Vagina (tissue), 2 donors: ENCODE measurements around the gene PMIS2. TPM values are rescaled to one million over a fixed set of nuclear protein-coding genes. Genes with fewer than 3 reads are reported as not detected.

Experiments used
- DNase-seq, 2 donors: peaks; one replicate each; pipeline ENCODE4 v3.0.0-alpha.2; 2017; ENCODE audit errors: extremely low spot score in 2 of 2
- H3K27ac ChIP-seq: fragments of 200-600 bp; sonication (generic); one replicate; pipeline ENCODE4 v1.5.1; 2019
- H3K27me3 ChIP-seq: fragments of 200-600 bp; sonication (generic); one replicate; pipeline ENCODE4 v1.5.1; 2019
- H3K36me3 ChIP-seq, 2 donors: fragments of 200-600 bp; sonication (generic); one replicate each; pipeline ENCODE4 v1.5.1; 2017 to 2019
- H3K4me1 ChIP-seq: fragments of 200-600 bp; sonication (generic); one replicate; pipeline ENCODE4 v1.5.1; 2019
- H3K4me3 ChIP-seq, 2 donors: fragments of 200-600 bp; sonication (generic); 1 replicate in 1 of 2; 2 replicates in 1 of 2; pipeline ENCODE4 v1.5.1; 2016 to 2019
- H3K9me3 ChIP-seq: fragments of 200-600 bp; sonication (generic); one replicate; pipeline ENCODE4 v1.5.1; 2019
- POLR2A ChIP-seq, 2 donors: fragments of 450-650 bp; IDR thresholded peaks; one replicate each; pipeline ENCODE4 v1.6.1; 2017; ENCODE audit warnings: antibody characterized with exemption in 2 of 2, mild to moderate bottlenecking in 2 of 2, moderate library complexity in 2 of 2
- POLR2AphosphoS5 ChIP-seq, 2 donors: sonication (generic); formaldehyde crosslinking; IDR thresholded peaks; one replicate each; pipeline ENCODE4 v1.9.0; 2017; ENCODE audit warnings: antibody characterized with exemption in 2 of 2, mild to moderate bottlenecking in 2 of 2, low read depth in 1 of 2; ENCODE audit not compliant: insufficient read depth in 1 of 2
- intact Hi-C: fragments of 100-400 bp; cut with DNase I; formaldehyde crosslinking; loops from one replicate; pipeline ENCODE4 v1.15.1; 2023
- total RNA-seq: library from RNA; depleted of rRNA; stranded (reverse); fragments of >200 nt; gene quantifications from one replicate; pipeline ENCODE4 v1.2.3, GENCODE V29; 2016
- TF ChIP-seq, protein P1 (sequence below), 3 experiments: fragments of 450-650 bp in 2 of 3; fragments of 200-600 bp in 1 of 3; sonication (generic) in 1 of 3; IDR thresholded peaks; one replicate each; pipeline ENCODE4 v1.5.1; 2017 to 2019; ENCODE audit warnings: antibody characterized with exemption in 3 of 3, mild to moderate bottlenecking in 2 of 3, moderate library complexity in 2 of 3

The PMIS2 gene
- total RNA-seq, 1 donor from 2014 or later, result not detected

DNA sequence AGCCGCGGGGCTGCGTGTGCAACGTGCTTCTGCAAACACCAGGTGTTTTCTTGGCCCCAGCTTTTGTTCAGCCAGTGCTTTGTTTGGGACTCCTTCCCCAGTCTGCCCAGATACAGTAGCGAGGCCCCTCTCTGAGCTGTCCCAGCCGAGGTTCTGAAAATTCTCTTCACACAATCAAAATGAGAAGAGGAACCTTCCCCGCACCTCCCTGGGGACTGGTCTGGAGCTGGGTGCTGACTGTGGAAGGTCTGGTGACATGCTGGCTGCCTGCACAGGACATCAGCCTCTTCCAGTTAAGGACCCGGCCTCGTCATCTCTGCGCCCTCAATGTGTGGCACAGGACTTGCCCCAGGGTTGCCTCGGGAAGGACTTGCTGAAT, 26.7 kb upstream of the PMIS2 start:
- Histone ChIP-seq H3K4me3 (no peak overlapping the region), H3K27ac (no peak overlapping the region), H3K27me3 (no peaks in the 10 kb centered on the region), H3K4me1 (peaks cover 13% of the 10 kb centered on the region), H3K36me3 (no peaks in the 10 kb centered on the region), H3K9me3 (no peaks in the 10 kb centered on the region)
- no peak for DNase-seq
- intact Hi-C loops, result no loop called here
- TF ChIP-seq, protein P1, sequence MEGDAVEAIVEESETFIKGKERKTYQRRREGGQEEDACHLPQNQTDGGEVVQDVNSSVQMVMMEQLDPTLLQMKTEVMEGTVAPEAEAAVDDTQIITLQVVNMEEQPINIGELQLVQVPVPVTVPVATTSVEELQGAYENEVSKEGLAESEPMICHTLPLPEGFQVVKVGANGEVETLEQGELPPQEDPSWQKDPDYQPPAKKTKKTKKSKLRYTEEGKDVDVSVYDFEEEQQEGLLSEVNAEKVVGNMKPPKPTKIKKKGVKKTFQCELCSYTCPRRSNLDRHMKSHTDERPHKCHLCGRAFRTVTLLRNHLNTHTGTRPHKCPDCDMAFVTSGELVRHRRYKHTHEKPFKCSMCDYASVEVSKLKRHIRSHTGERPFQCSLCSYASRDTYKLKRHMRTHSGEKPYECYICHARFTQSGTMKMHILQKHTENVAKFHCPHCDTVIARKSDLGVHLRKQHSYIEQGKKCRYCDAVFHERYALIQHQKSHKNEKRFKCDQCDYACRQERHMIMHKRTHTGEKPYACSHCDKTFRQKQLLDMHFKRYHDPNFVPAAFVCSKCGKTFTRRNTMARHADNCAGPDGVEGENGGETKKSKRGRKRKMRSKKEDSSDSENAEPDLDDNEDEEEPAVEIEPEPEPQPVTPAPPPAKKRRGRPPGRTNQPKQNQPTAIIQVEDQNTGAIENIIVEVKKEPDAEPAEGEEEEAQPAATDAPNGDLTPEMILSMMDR (IDR thresholded peaks at IDR 0.05), result no peak
- no peak for TF ChIP-seq POLR2A (IDR thresholded peaks at IDR 0.05)
- no peak for TF ChIP-seq POLR2AphosphoS5 (IDR thresholded peaks at IDR 0.05; ENCODE audit: insufficient read depth in 1 of 2, low read depth in 1 of 2)

DNA sequence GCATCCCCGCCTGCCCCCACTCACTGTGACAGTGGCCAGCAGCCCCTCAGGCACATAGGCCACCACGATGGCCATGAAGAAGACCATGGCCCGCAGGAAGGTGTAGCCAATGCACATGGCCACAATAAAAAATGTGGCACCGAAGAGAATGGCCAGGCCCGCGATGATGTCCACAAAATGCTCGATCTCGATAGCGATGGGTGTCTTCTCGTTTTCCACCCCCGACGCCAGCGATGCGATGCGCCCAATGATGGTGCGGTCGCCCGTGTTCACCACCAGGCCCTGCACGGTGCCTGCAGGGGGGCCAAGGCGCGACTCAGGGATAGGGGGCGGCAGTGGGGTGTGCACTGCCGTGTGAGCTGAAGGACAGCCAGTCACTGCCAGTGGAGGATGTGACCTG, 26.2 kb upstream of the PMIS2 start:
- TF ChIP-seq POLR2AphosphoS5 (IDR thresholded peaks at IDR 0.05; ENCODE audit: insufficient read depth in 1 of 2, low read depth in 1 of 2) (no peak), POLR2A (IDR thresholded peaks at IDR 0.05) (no peak)
- TF ChIP-seq, protein P1 (IDR thresholded peaks at IDR 0.05), result no peak
- Histone ChIP-seq H3K27me3 (no peaks in the 10 kb centered on the region), H3K4me1 (peaks cover 13% of the 10 kb centered on the region), H3K9me3 (no peaks in the 10 kb centered on the region), H3K27ac (no peak overlapping the region), H3K36me3 (no peaks in the 10 kb centered on the region), H3K4me3 (no peak overlapping the region)
- intact Hi-C loops, result no loop called here
- DNase-seq, result no peak

DNA sequence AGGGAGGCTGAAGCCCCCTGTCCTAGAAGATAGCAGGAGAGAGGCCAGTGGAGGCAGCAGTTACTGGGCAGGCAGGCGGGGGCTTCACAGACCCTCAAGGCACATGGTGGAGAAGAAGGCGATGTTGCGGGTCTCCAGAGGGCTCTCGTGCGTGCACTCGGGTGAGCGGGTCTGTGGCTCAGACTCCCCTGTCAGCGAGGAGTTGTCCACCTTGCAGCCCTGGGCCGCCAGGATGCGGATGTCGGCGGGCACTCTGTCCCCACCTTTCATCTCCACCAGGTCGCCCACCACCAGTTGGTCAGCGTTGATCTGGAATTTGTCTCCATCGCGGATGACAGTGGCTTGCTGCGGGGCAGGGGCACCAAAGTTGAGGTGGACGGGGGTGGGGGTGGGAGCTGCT, 25.7 kb upstream of the PMIS2 start:
- TF ChIP-seq, protein P1 (IDR thresholded peaks at IDR 0.05), result no peak
- TF ChIP-seq POLR2AphosphoS5 (IDR thresholded peaks at IDR 0.05; ENCODE audit: insufficient read depth in 1 of 2, low read depth in 1 of 2) (no peak), POLR2A (IDR thresholded peaks at IDR 0.05) (no peak)
- peaks cover 13% of the 10 kb centered on the region for H3K4me1 ChIP-seq
- no peaks in the 10 kb centered on the region for H3K27me3 ChIP-seq
- no peaks in the 10 kb centered on the region for H3K36me3 ChIP-seq
- no peak for DNase-seq
- H3K9me3 ChIP-seq, result no peaks in the 10 kb centered on the region
- intact Hi-C loops, result no loop called here
- H3K4me3 ChIP-seq, result no peak overlapping the region
- H3K27ac ChIP-seq, result no peak overlapping the region

DNA sequence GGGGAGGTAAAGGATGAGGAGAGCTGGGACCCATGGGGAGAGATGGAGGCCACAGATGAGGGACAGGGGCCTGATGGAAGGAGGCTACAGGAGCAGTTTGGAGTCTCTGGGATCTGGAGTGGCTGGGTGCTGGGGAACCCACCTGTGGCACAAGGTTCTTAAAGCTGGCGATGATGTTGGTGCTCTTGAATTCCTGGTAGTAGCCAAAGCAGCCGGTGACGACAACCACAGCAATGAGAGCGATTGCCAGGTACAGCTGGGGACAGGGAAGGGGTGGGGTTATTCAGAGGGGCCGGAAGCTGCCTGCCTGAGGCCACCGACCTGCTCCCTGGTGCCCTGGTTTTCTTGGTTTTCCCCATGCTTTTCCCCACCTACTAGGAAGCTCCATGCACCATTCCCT, 25.3 kb upstream of the PMIS2 start:
- Histone ChIP-seq H3K27me3 (no peaks in the 10 kb centered on the region), H3K4me1 (peaks cover 13% of the 10 kb centered on the region), H3K9me3 (no peaks in the 10 kb centered on the region), H3K36me3 (no peaks in the 10 kb centered on the region), H3K27ac (no peak overlapping the region), H3K4me3 (no peak overlapping the region)
- TF ChIP-seq POLR2AphosphoS5 (IDR thresholded peaks at IDR 0.05; ENCODE audit: insufficient read depth in 1 of 2, low read depth in 1 of 2) (no peak), POLR2A (IDR thresholded peaks at IDR 0.05) (no peak)
- TF ChIP-seq, protein P1 (IDR thresholded peaks at IDR 0.05), result no peak
- DNase-seq, result no peak
- intact Hi-C loops, result no loop called here

DNA sequence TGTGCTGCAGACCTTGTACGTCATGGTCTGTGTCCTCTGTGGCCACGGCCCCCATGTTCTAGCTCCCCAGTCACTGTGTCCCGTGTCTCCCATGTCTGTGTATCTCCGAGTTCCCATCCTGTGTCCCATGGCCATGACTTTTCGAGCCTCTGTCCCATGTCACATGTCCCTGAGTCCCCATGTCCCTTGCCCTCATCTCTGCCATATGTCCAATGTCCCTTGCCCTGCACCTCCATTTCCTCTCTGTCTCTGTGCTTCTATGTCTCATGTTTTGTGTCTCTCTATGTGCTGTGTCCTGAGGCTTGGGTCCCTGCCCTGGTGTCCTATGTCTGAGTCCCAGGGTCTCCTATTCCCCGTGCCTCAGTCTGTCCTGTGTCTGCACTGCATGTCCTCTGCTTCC, 24.5 kb upstream of the PMIS2 start:
- no peak overlapping the region for H3K4me3 ChIP-seq
- H3K27ac ChIP-seq, result no peak overlapping the region
- H3K36me3 ChIP-seq, result no peaks in the 10 kb centered on the region
- no peak for DNase-seq
- H3K4me1 ChIP-seq, result peaks cover 13% of the 10 kb centered on the region
- H3K27me3 ChIP-seq, result no peaks in the 10 kb centered on the region
- H3K9me3 ChIP-seq, result no peaks in the 10 kb centered on the region
- TF ChIP-seq POLR2A (IDR thresholded peaks at IDR 0.05), result no peak
- intact Hi-C loops, result no loop called here

DNA sequence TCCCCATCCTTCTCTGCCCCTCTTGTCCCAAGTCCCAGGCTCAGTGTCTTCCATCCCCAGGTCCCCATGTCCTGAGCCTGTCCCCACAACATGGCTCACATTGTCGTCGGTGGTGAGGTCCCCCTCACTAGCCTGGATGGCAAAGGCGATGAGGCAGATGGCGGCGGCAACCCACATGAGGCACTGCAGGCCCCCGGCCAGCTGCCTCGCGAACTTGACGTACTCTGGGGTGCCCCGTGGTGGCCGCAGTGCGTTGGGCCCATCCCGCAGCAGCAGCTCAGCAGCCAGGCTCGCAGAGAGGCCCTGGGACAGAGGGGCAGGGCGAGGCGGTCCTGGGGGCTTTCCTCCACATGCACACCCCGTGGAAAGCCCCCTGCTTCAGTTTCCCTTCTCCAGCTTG, 23.6 kb upstream of the PMIS2 start:
- H3K4me3 ChIP-seq, result no peak overlapping the region
- TF ChIP-seq POLR2AphosphoS5 (IDR thresholded peaks at IDR 0.05; ENCODE audit: insufficient read depth in 1 of 2, low read depth in 1 of 2), result no peak
- TF ChIP-seq POLR2A (IDR thresholded peaks at IDR 0.05), result no peak
- TF ChIP-seq, protein P1 (IDR thresholded peaks at IDR 0.05), result no peak
- H3K9me3 ChIP-seq, result no peaks in the 10 kb centered on the region
- no peaks in the 10 kb centered on the region for H3K27me3 ChIP-seq
- intact Hi-C loops, result no loop called here
- H3K36me3 ChIP-seq, result no peaks in the 10 kb centered on the region
- no peak overlapping the region for H3K27ac ChIP-seq
- DNase-seq, result no peak
- peaks cover 13% of the 10 kb centered on the region for H3K4me1 ChIP-seq
